Peyer's patch (tissue), 4 donors: ENCODE data around the gene UTF1.

Source experiments
- CTCF ChIP-seq, 6 experiments: fragments of 450-650 bp in 4 of 6; fragments of 200-600 bp in 2 of 6; sonication (generic) in 1 of 6; IDR thresholded peaks; one replicate each; pipeline ENCODE4 v1.5.1; 2017 to 2019; ENCODE audit warnings: antibody characterized with exemption in 6 of 6, mild to moderate bottlenecking in 3 of 6, moderate library complexity in 1 of 6
- POLR2A ChIP-seq, 2 donors: fragments of 450-650 bp; IDR thresholded peaks; one replicate each; pipeline ENCODE4 v1.5.1; 2017; ENCODE audit warnings: antibody characterized with exemption in 2 of 2, mild to moderate bottlenecking in 2 of 2, moderate library complexity in 2 of 2

DNA sequence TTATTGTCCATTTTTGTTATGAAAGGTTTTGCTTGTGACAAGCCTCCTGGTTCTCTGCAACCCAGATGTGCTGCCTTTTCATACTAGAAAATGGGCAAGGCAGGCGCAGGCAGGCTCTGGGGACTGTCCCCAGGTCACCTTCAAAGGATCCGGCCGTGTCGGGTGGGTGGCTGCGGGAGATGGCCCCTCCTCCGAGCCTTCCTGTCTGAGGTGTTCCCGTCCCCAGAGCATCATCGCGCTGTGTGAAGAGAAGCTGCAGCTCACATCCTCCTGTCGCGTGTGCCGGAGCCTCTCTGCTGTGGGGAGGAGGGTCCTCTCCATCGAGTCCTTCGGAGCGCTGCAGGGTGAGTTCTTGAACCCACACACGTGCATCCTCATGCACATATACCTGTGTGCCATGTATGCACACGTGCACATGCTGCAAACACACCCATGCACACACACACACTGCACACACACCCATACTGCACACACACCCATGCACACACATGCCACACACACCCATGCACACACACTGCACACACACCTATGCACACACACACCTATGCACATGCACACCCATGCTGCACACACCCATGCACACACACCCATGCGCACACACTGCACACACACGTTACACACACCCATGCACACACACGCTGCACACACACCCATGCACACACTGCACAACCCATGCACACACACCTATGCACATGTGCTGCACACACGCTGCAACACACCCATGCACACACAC, 46.2 kb upstream of the UTF1 start:
- TF ChIP-seq POLR2A (IDR thresholded peaks at IDR 0.05) (no peak), CTCF (IDR thresholded peaks at IDR 0.05) (no peak)
